BLaER1 treated with 17β-estradiol and CSF1 and Interleukin-3, amounts not matched to agents 10 nM and 100 nM (cell line): Measurements from ENCODE around the gene STOM.

ENCODE experiments used
- H3K27ac ChIP-seq, 11 experiments: shearing (Covaris generic); formaldehyde crosslinking; 2 replicates each; pipeline ENCODE4 v1.8.1; 2022
- H3K27me3 ChIP-seq, 11 experiments: shearing (Covaris generic); formaldehyde crosslinking; 2 replicates each; pipeline ENCODE4 v1.8.1; 2022
- H3K36me3 ChIP-seq, 11 experiments: shearing (Covaris generic); formaldehyde crosslinking; 2 replicates each; pipeline ENCODE4 v1.8.1; 2022
- H3K4me1 ChIP-seq, 10 experiments: shearing (Covaris generic); formaldehyde crosslinking; 2 replicates each; pipeline ENCODE4 v1.8.1; 2022
- H3K4me2 ChIP-seq, 11 experiments: shearing (Covaris generic); formaldehyde crosslinking; 2 replicates each; pipeline ENCODE4 v1.8.1; 2022
- H3K4me3 ChIP-seq, 10 experiments: shearing (Covaris generic); formaldehyde crosslinking; 2 replicates each; pipeline ENCODE4 v1.8.1; 2022
- H3K9ac ChIP-seq, 11 experiments: shearing (Covaris generic); formaldehyde crosslinking; 2 replicates each; pipeline ENCODE4 v1.8.1; 2022
- H3K9me3 ChIP-seq, 11 experiments: shearing (Covaris generic); formaldehyde crosslinking; replicated peaks in 1 of 11; 2 replicates each; pipeline ENCODE4 v1.8.1; 2022
- H4K20me1 ChIP-seq, 11 experiments: shearing (Covaris generic); formaldehyde crosslinking; 2 replicates each; pipeline ENCODE4 v1.8.1; 2022
- Cebpa-rat ChIP-seq, 11 experiments: shearing (Covaris generic); IDR thresholded peaks; 2 replicates each; pipeline ENCODE4 v1.8.1; 2022

STOM gene

DNA sequence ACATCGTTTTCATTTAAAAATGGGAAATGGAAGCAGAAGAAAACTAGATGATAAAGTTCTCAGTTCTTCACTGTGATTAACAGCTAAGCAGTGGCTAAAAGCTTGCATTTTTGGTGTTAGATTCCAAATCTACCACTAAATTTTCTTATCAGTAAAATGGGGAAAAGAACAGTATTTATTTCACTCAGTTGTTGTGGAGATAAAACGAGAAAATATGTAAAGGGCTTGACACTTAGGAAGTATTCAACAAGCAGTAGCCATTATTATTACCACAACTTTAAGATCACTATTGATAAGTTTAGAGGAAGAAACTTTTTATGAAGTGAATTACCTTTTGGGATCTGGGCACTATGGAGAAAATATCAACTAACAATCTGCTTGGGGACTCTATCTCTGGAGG is 4.5 kb downstream of the STOM start:
- H3K9me3 ChIP-seq = peaks cover 5 to 18% (median 11%) of the 10 kb centered on the region in 11 experiments; a peak in 19 of 22 replicates
- H3K27ac ChIP-seq = no peak overlapping the region
- no peak overlapping the region for H3K9ac ChIP-seq
- H3K27me3 ChIP-seq = peaks cover 20 to 43% (median 32%) of the 10 kb centered on the region in 11 experiments
- peaks cover 4 to 61% (median 12%) of the 10 kb centered on the region in 10 experiments; a peak in 13 of 20 replicates for H3K4me1 ChIP-seq
- TF ChIP-seq Cebpa-rat (IDR thresholded peaks at IDR 0.05) = no peak
- H4K20me1 ChIP-seq = no peaks in the 10 kb centered on the region
- no peaks in the 10 kb centered on the region for H3K36me3 ChIP-seq
- no peak overlapping the region for H3K4me3 ChIP-seq
- peak overlapping the region in 1 of 11 experiments; percentile 3; a peak in 1 of 22 replicates for H3K4me2 ChIP-seq

- peaks cover 0 to 11% (median 4%) of the 10 kb centered on the region in 11 experiments; a peak in 17 of 22 replicates for H3K9me3 ChIP-seq
- no peak for TF ChIP-seq Cebpa-rat (IDR thresholded peaks at IDR 0.05)
- H3K4me1 ChIP-seq = peaks cover 4 to 62% (median 6%) of the 10 kb centered on the region in 10 experiments; a peak in 18 of 20 replicates
- no peak overlapping the region for H3K9ac ChIP-seq
- H3K4me2 ChIP-seq = no peak overlapping the region; a peak in 1 of 22 replicates
- no peak overlapping the region for H3K27ac ChIP-seq
- no peak overlapping the region for H3K4me3 ChIP-seq
- peaks cover 13 to 37% (median 25%) of the 10 kb centered on the region in 11 experiments for H3K27me3 ChIP-seq
- no peaks in the 10 kb centered on the region for H4K20me1 ChIP-seq
- no peaks in the 10 kb centered on the region for H3K36me3 ChIP-seq
Observed at GRCh38 chr9:121364886-121365285, 5.2 kb downstream of the STOM start.

DNA sequence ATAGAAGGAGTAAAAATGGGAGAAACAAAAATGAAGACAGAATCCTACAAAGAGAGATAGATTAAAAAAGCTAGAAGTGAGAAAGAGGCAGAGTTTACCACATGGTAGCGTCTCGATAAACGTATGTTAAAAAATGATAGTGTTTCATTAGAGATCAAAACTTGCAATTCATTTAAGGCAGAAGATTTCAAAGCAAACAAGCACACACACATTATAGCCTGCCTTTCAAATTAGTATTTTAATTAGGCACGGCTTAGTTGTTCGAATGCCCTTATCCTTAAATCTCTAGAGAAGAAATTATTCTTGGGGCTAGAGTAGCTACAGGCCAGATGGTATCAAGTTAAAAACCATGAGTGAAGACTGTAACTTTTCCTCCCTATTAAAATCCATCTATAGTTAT is 6.0 kb downstream of the STOM start:
- Histone ChIP-seq H3K4me1 (peaks cover 3 to 68% (median 10%) of the 10 kb centered on the region in 10 experiments; a peak in 19 of 20 replicates), H3K27me3 (peaks cover 5 to 29% (median 17%) of the 10 kb centered on the region in 11 experiments), H4K20me1 (no peaks in the 10 kb centered on the region), H3K4me3 (no peak overlapping the region), H3K4me2 (peak overlapping the region in 3 of 11 experiments; percentile 44 to 68 (median 55); a peak in 5 of 22 replicates), H3K9ac (no peak overlapping the region), H3K27ac (no peak overlapping the region), H3K9me3 (peaks cover 0 to 4% (median 0%) of the 10 kb centered on the region in 11 experiments; a peak in 2 of 22 replicates), H3K36me3 (no peaks in the 10 kb centered on the region)
- no peak for TF ChIP-seq Cebpa-rat (IDR thresholded peaks at IDR 0.05)

DNA sequence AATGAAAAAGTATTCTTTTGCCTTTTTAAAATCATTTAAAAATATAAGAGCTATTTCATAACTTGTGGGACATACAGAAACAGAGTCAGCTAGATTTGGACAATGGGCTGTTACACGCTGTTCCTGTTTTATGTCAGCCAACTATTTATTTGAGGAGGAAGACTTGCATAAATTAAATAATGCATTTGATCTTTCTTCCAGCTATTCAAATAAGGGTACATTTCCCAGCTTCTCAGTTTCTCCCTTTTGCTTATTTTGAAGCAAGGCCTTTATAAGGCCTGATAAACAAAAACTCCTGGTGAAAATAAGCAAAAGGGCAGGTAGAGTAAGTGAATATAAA is 6.5 kb downstream of the STOM start:
- no peaks in the 10 kb centered on the region for H3K36me3 ChIP-seq
- H3K4me3 ChIP-seq = no peak overlapping the region
- TF ChIP-seq Cebpa-rat (IDR thresholded peaks at IDR 0.05) = no peak
- H4K20me1 ChIP-seq = no peaks in the 10 kb centered on the region
- H3K27me3 ChIP-seq = peaks cover under 1 to 24% (median 12%) of the 10 kb centered on the region in 11 experiments; a peak in 21 of 22 replicates
- H3K4me1 ChIP-seq = peaks cover 8 to 68% (median 15%) of the 10 kb centered on the region in 10 experiments
- H3K9ac ChIP-seq = no peak overlapping the region
- no peaks in the 10 kb centered on the region; a peak in 1 of 22 replicates for H3K9me3 ChIP-seq
- peak overlapping the region in 3 of 11 experiments; percentile 44 to 68 (median 55); a peak in 5 of 22 replicates for H3K4me2 ChIP-seq
- H3K27ac ChIP-seq = no peak overlapping the region

DNA sequence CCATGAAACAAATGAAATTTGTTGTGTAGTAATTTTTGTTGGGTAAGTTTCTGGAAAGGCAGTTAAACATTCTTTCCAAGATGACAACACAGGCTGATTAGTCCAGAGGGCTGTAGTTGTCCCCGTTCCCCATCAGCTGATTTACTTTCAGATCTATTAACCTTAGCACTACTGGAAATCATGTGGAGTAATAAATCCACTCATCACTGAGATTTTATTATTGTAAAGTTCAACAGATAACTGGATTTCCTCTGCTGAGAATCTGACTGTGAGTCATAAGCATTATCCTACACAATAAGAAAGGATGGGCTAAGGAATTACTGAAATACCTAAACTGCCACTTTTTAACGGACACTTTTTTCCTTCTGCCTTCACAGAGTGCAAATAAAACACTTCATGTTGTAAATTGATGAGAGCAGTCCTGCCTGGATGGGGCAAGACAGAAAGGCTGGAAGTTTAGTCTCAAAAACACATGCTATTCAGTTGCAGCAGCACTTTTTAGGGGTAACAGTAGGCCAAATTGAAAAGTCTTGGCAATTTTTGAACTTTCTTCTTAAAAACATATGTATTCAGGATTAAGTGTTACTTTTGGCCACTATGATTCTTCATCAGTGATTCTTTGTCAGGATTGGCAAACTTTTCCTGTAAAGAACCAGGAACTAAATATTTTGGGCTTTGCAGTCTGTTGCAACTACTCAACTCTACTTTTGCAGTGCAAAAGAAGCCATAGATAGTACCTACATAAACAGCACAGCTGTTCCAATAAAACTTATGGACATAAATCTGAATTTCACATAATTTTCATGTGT is 7.0 kb downstream of the STOM start:
- H3K27me3 ChIP-seq = peaks cover 0 to 18% (median 7%) of the 10 kb centered on the region in 11 experiments; a peak in 14 of 22 replicates
- H3K27ac ChIP-seq = peak overlapping the region in 2 of 11 experiments; percentile 7 to 19; a peak in 1 of 22 replicates
- no peak overlapping the region for H3K4me3 ChIP-seq
- TF ChIP-seq Cebpa-rat (IDR thresholded peaks at IDR 0.05) = no peak
- peak overlapping the region in 1 of 11 experiments; percentile 37; a peak in 1 of 22 replicates for H3K9ac ChIP-seq
- H3K4me1 ChIP-seq = peaks cover 12 to 68% (median 20%) of the 10 kb centered on the region in 10 experiments
- no peaks in the 10 kb centered on the region for H4K20me1 ChIP-seq
- H3K4me2 ChIP-seq = peak overlapping the region in 3 of 11 experiments; percentile 44 to 68 (median 55); a peak in 6 of 22 replicates
- H3K36me3 ChIP-seq = no peaks in the 10 kb centered on the region
- H3K9me3 ChIP-seq = no peaks in the 10 kb centered on the region

DNA sequence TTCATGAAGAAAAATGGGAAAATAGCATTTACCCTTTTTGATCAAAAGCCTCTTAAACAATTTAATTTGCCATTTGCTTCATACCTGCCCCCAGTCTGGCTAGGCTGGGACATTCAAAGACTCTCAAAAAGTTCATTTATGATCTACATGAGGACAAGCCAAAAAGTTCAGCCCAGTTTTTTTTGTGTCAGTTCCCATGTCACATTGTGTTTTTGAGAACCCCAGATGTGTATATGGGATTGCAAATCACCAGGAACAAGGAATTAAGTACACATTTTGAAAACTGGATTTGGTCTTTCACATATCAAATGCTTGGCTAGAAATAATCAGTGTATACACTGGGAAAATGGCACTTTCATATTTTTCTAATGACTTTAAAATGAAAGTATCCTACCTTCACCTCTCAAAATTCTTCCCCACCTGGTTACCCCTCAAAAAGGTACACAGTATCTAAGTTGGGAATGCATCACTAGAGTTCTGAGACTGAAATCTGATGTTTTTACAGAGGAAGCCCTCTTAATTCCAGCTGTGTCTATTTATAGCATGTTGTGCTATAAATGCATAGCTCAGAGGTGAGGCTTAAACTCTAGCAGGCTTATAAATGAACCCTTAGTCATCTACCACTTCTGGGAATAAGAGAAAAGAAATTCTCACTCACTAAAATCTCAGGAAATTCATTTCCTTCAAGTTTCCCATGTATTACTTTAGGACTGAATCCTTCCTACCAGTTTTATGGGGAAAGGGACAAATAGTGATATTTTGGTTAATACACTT is 9.3 kb downstream of the STOM start:
- Histone ChIP-seq H3K4me2 (no peak overlapping the region), H3K36me3 (no peaks in the 10 kb centered on the region), H3K27ac (no peak overlapping the region), H3K27me3 (0 out of 22 replicates have a peak, but pooled peaks cover 0 to 11% (median 0%) of the 10 kb centered on the region in 11 experiments), H3K9ac (no peak overlapping the region), H3K4me3 (no peak overlapping the region), H4K20me1 (no peaks in the 10 kb centered on the region), H3K9me3 (no peaks in the 10 kb centered on the region), H3K4me1 (peaks cover 12 to 57% (median 22%) of the 10 kb centered on the region in 10 experiments)
- no peak for TF ChIP-seq Cebpa-rat (IDR thresholded peaks at IDR 0.05)

- H3K9me3 ChIP-seq = no peaks in the 10 kb centered on the region
- 0 out of 22 replicates have a peak, but pooled peaks cover 0 to 11% (median 0%) of the 10 kb centered on the region in 11 experiments for H3K27me3 ChIP-seq
- TF ChIP-seq Cebpa-rat (IDR thresholded peaks at IDR 0.05) = no peak
- H3K36me3 ChIP-seq = no peaks in the 10 kb centered on the region
- H3K27ac ChIP-seq = no peak overlapping the region
- H3K4me3 ChIP-seq = no peak overlapping the region
- H3K4me1 ChIP-seq = peaks cover 12 to 49% (median 22%) of the 10 kb centered on the region in 10 experiments
- H3K4me2 ChIP-seq = peak overlapping the region in 10 of 11 experiments; percentile 4 to 57 (median 39); a peak in 16 of 22 replicates
- no peaks in the 10 kb centered on the region for H4K20me1 ChIP-seq
- no peak overlapping the region for H3K9ac ChIP-seq
Observed at GRCh38 chr9:121359351-121360294, 10.4 kb downstream of the STOM start.

DNA sequence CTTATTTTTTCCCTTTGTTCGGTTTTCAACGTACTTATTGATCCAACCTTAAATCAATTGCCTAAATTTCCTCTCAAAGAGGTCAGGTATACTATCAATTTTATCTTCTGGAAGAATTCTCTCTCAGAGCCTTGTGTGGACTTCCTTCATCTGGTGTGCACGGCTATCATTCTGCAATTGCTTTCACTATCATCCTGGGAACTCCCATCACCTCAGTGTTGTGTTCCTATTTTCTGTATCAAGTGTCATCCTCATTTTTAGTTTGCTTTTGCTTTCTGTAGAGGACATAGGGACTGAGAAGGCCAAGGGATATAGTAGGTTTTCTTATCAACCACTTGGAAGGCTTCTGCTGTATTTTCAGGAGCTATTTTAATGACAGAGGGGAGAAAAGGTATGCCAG is 11.3 kb downstream of the STOM start:
- no peak overlapping the region for H3K27ac ChIP-seq
- peak overlapping the region in 10 of 11 experiments; percentile 14 to 57 (median 40); a peak in 14 of 22 replicates for H3K4me2 ChIP-seq
- H3K4me1 ChIP-seq = peaks cover 12 to 46% (median 22%) of the 10 kb centered on the region in 10 experiments
- H3K36me3 ChIP-seq = no peaks in the 10 kb centered on the region
- no peak overlapping the region for H3K4me3 ChIP-seq
- TF ChIP-seq Cebpa-rat (IDR thresholded peaks at IDR 0.05) = no peak
- H3K9me3 ChIP-seq = no peaks in the 10 kb centered on the region
- H4K20me1 ChIP-seq = no peaks in the 10 kb centered on the region
- no peak overlapping the region for H3K9ac ChIP-seq
- 0 out of 22 replicates have a peak, but pooled peaks cover 0 to 10% (median 0%) of the 10 kb centered on the region in 11 experiments for H3K27me3 ChIP-seq
